H1 (cell line): ENCODE data around the gene AQP4. TPM values are rescaled to one million over a fixed set of nuclear protein-coding genes. Genes with fewer than 3 reads are reported as not detected.

ENCODE experiments used
- CHD1 ChIP-seq: IDR thresholded peaks from 2 replicates; pipeline ENCODE4 v1.6.1; 2012; ENCODE audit warnings: low read depth, low read length, improper control_type of control experiment
- EP300 ChIP-seq, 2 experiments: IDR thresholded peaks; 1 replicate in 1 of 2; 2 replicates in 1 of 2; pipeline ENCODE4 v1.6.1; 2011 to 2012; ENCODE audit warnings: low read depth in 2 of 2, low read length in 2 of 2, mild to moderate bottlenecking in 2 of 2, borderline replicate concordance in 1 of 2, inconsistent platforms in 1 of 2, moderate library complexity in 1 of 2
- KDM4A ChIP-seq: IDR thresholded peaks from one replicate; pipeline ENCODE4 v1.7.1; 2012; ENCODE audit warnings: low read depth, mild to moderate bottlenecking, moderate library complexity, low read length, inconsistent platforms; ENCODE audit not compliant: severe bottlenecking
- SIN3A ChIP-seq, 2 experiments: IDR thresholded peaks in 1 of 2; conservative IDR thresholded peaks in 1 of 2; 2 replicates each; pipeline ENCODE4 v1.6.1; 2011 to 2012; ENCODE audit warnings: low read length in 2 of 2, improper control_type of control experiment in 1 of 2, low read depth in 1 of 2, mild to moderate bottlenecking in 1 of 2
- SP2 ChIP-seq: IDR thresholded peaks from 2 replicates; pipeline ENCODE4 v1.6.1; 2012; ENCODE audit warnings: mild to moderate bottlenecking, low read length, inconsistent platforms
- ZNF274 ChIP-seq: IDR thresholded peaks from 2 replicates; pipeline ENCODE4 v1.7.0; 2012; ENCODE audit warnings: low read length, borderline replicate concordance; ENCODE audit errors: extremely low read depth
- polyA plus RNA-seq, 7 experiments: library from polyadenylated mRNA; depleted of rRNA in 3 of 7; stranded (reverse) in 5 of 7; unstranded in 2 of 7; fragments of >200 nt in 5 of 7; fragments of 200-250 nt in 2 of 7; gene quantifications; 1 replicate in 5 of 7; 2 replicates in 1 of 7; 4 replicates in 1 of 7; pipeline versions ENCODE4 v1.2.1 to v1.2.3, GENCODE V29; 2011 to 2013; ENCODE audit warnings: missing spikeins in 2 of 7, mixed read lengths in 2 of 7
- total RNA-seq: library from RNA; stranded (reverse); fragmentation: NEBNext Ultra II Directional; extraction: Animal tissue kit (Norgen Biotek cat#: 25700); gene quantifications from 2 replicates; pipeline ENCODE4 v1.2.1, GENCODE V29; 2021
- TF ChIP-seq, protein P1 (sequence below): fragments of 300-600 bp; sonication (generic); IDR thresholded peaks from 2 replicates; pipeline ENCODE4 v1.7.1; 2012; ENCODE audit warnings: low read length, moderate library complexity, mild to moderate bottlenecking, inconsistent platforms; ENCODE audit not compliant: insufficient replicate concordance

Gene AQP4
- total and polyA plus RNA-seq, 2 of the 8 experiments (the other 6 are each of a cell fraction or from before 2014, with no cell fraction given): 2.2 to 2.8 TPM

DNA sequence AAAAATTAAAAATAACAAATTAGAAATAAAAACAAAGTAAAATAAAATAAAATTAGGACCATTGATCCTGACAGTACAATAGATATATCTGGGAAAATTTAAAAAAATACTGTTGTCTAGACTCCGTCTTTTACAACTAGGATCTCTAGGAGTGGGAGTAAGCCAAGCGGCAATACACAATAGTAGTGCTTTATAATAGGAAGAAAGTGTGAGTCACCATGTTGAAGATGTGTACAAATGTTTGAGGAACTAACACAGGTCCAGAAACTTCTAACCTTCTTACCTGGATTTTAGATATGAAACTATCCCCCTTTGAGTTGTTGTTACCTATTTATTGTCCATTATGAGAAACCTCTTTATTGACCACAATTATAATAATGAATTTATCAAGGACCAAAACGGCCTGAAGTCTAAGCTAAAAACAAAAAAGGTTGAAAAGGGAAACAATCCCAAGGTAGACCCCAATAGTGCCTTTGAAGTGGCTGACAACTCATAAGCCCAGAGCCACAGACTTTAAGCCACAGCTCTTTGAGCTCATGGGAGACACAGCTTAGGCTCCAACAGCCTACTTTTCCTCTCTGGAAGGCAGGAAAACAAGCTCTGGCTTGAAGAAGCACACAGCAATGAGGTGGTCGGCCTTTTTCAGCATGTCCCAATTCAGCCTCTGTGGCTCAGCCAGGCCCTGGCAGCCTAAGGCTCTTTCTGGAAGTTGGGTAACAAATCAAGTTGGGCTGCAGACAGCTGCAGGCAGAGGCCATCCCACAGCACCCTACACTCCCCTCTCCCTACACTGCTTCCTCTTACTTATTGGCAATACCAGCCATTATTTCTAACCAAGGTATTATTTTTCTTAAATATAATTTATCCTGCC, 62.9 kb downstream of the AQP4 start (continued):
- TF ChIP-seq, protein P1, sequence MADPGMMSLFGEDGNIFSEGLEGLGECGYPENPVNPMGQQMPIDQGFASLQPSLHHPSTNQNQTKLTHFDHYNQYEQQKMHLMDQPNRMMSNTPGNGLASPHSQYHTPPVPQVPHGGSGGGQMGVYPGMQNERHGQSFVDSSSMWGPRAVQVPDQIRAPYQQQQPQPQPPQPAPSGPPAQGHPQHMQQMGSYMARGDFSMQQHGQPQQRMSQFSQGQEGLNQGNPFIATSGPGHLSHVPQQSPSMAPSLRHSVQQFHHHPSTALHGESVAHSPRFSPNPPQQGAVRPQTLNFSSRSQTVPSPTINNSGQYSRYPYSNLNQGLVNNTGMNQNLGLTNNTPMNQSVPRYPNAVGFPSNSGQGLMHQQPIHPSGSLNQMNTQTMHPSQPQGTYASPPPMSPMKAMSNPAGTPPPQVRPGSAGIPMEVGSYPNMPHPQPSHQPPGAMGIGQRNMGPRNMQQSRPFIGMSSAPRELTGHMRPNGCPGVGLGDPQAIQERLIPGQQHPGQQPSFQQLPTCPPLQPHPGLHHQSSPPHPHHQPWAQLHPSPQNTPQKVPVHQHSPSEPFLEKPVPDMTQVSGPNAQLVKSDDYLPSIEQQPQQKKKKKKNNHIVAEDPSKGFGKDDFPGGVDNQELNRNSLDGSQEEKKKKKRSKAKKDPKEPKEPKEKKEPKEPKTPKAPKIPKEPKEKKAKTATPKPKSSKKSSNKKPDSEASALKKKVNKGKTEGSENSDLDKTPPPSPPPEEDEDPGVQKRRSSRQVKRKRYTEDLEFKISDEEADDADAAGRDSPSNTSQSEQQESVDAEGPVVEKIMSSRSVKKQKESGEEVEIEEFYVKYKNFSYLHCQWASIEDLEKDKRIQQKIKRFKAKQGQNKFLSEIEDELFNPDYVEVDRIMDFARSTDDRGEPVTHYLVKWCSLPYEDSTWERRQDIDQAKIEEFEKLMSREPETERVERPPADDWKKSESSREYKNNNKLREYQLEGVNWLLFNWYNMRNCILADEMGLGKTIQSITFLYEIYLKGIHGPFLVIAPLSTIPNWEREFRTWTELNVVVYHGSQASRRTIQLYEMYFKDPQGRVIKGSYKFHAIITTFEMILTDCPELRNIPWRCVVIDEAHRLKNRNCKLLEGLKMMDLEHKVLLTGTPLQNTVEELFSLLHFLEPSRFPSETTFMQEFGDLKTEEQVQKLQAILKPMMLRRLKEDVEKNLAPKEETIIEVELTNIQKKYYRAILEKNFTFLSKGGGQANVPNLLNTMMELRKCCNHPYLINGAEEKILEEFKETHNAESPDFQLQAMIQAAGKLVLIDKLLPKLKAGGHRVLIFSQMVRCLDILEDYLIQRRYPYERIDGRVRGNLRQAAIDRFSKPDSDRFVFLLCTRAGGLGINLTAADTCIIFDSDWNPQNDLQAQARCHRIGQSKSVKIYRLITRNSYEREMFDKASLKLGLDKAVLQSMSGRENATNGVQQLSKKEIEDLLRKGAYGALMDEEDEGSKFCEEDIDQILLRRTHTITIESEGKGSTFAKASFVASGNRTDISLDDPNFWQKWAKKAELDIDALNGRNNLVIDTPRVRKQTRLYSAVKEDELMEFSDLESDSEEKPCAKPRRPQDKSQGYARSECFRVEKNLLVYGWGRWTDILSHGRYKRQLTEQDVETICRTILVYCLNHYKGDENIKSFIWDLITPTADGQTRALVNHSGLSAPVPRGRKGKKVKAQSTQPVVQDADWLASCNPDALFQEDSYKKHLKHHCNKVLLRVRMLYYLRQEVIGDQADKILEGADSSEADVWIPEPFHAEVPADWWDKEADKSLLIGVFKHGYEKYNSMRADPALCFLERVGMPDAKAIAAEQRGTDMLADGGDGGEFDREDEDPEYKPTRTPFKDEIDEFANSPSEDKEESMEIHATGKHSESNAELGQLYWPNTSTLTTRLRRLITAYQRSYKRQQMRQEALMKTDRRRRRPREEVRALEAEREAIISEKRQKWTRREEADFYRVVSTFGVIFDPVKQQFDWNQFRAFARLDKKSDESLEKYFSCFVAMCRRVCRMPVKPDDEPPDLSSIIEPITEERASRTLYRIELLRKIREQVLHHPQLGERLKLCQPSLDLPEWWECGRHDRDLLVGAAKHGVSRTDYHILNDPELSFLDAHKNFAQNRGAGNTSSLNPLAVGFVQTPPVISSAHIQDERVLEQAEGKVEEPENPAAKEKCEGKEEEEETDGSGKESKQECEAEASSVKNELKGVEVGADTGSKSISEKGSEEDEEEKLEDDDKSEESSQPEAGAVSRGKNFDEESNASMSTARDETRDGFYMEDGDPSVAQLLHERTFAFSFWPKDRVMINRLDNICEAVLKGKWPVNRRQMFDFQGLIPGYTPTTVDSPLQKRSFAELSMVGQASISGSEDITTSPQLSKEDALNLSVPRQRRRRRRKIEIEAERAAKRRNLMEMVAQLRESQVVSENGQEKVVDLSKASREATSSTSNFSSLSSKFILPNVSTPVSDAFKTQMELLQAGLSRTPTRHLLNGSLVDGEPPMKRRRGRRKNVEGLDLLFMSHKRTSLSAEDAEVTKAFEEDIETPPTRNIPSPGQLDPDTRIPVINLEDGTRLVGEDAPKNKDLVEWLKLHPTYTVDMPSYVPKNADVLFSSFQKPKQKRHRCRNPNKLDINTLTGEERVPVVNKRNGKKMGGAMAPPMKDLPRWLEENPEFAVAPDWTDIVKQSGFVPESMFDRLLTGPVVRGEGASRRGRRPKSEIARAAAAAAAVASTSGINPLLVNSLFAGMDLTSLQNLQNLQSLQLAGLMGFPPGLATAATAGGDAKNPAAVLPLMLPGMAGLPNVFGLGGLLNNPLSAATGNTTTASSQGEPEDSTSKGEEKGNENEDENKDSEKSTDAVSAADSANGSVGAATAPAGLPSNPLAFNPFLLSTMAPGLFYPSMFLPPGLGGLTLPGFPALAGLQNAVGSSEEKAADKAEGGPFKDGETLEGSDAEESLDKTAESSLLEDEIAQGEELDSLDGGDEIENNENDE: no peak
- TF ChIP-seq ZNF274: no peak
- TF ChIP-seq SP2: no peak
- TF ChIP-seq KDM4A: no peak
- no peak for TF ChIP-seq CHD1
- TF ChIP-seq EP300 (IDR thresholded peaks at IDR 0.05; ENCODE audit: borderline replicate concordance in 1 of 2, low read depth in 2 of 2, low read length in 2 of 2): no peak
- TF ChIP-seq SIN3A (conservative IDR thresholded peaks at IDR 0.05 in 1 of 2, IDR thresholded peaks at IDR 0.05 in 1 of 2; ENCODE audit: low read depth in 1 of 2, low read length in 2 of 2): no peak
